OCI-LY7 (cell line): ENCODE measurements around the gene CEP19. TPM values are rescaled to one million over a fixed set of nuclear protein-coding genes. Genes with fewer than 3 reads are reported as not detected.

Experiments used
- BruUV-seq: library from RNA; stranded (reverse); fragments of 400-500 nt; replicated peaks from 2 replicates; lab custom pipeline; 2021; lab: Mats Ljungman, UMichigan
- CTCF ChIA-PET: fragments of 300-600 bp; sonication (Branson Sonifier 250); formaldehyde crosslinking; loops from one replicate; lab custom pipeline; 2022; ENCODE audit warnings: antibody characterized with exemption; ENCODE audit not compliant: unreplicated experiment; lab: Charles Lee
- POLR2A ChIA-PET: fragments of 300-600 bp; sonication (Branson Sonifier 250); formaldehyde crosslinking; loops from one replicate; lab custom pipeline; 2022; ENCODE audit warnings: antibody characterized with exemption; lab: Charles Lee
- DNase-seq: peaks from one replicate; pipeline ENCODE4 v3.0.0-alpha.2; 2015; ENCODE audit warnings: low spot score
- H2AFZ ChIP-seq: fragments of 200-600 bp; sonication (generic), shearing (Covaris generic); 2 replicates; pipeline ENCODE4 v1.6.1; 2014; ENCODE audit warnings: mild to moderate bottlenecking, antibody characterized with exemption, low read length, moderate library complexity
- H3K27ac ChIP-seq: fragments of 200-600 bp; sonication (generic); 2 replicates; pipeline ENCODE4 v1.5.1; 2014; ENCODE audit warnings: mixed run types, low read depth, mild to moderate bottlenecking, moderate library complexity, low read length, inconsistent platforms; ENCODE audit not compliant: poor library complexity, severe bottlenecking
- H3K36me3 ChIP-seq: fragments of 200-600 bp; sonication (generic); 2 replicates; pipeline ENCODE4 v1.6.1; 2014; ENCODE audit warnings: mild to moderate bottlenecking, antibody characterized with exemption, low read length, moderate library complexity, mixed read lengths; ENCODE audit not compliant: insufficient read depth
- H3K4me1 ChIP-seq: fragments of 200-600 bp; sonication (generic); 2 replicates; pipeline ENCODE4 v1.5.1; 2014; ENCODE audit warnings: mild to moderate bottlenecking, low read length; ENCODE audit not compliant: insufficient read depth, poor library complexity, severe bottlenecking
- H3K4me2 ChIP-seq: fragments of 200-600 bp; sonication (generic); 2 replicates; pipeline ENCODE4 v1.6.1; 2014; ENCODE audit warnings: mild to moderate bottlenecking, low read length
- H3K4me3 ChIP-seq: fragments of 200-600 bp; sonication (generic); 2 replicates; pipeline ENCODE4 v1.5.1; 2014; ENCODE audit warnings: mild to moderate bottlenecking, low read depth, low read length; ENCODE audit not compliant: poor library complexity, severe bottlenecking
- H3K79me2 ChIP-seq: fragments of 200-600 bp; sonication (generic); 2 replicates; pipeline ENCODE4 v1.6.1; 2016; ENCODE audit warnings: low read depth, mild to moderate bottlenecking, low read length, moderate library complexity, mixed read lengths; ENCODE audit not compliant: insufficient read depth
- H3K9me2 ChIP-seq: fragments of 200-600 bp; sonication (generic); 2 replicates; pipeline ENCODE4 v1.6.1; 2016; ENCODE audit warnings: mild to moderate bottlenecking, low read length, mixed read lengths; ENCODE audit not compliant: insufficient read depth
- H3K9me3 ChIP-seq: fragments of 200-600 bp; sonication (generic); 2 replicates; pipeline ENCODE4 v1.6.1; 2014; ENCODE audit warnings: mild to moderate bottlenecking, mixed run types, low read length, mixed read lengths
- H4K20me1 ChIP-seq: fragments of 200-600 bp; sonication (generic); 2 replicates; pipeline ENCODE4 v1.6.1; 2014; ENCODE audit warnings: mild to moderate bottlenecking, antibody characterized with exemption, low read length, moderate library complexity, mixed read lengths; ENCODE audit not compliant: insufficient read depth
- CTCF ChIP-seq: fragments of 200-600 bp; sonication (generic); conservative IDR thresholded peaks from 2 replicates; pipeline ENCODE4 v1.5.1; 2014; ENCODE audit warnings: mild to moderate bottlenecking, antibody characterized with exemption, low read length, moderate library complexity, mixed read lengths
- EZH2phosphoT487 ChIP-seq: fragments of 200-600 bp; sonication (generic); IDR thresholded peaks from 2 replicates; pipeline ENCODE4 v1.6.1; 2018; ENCODE audit warnings: low read depth, borderline replicate concordance, mild to moderate bottlenecking, mixed run types, antibody characterized with exemption, low read length, moderate library complexity, mixed read lengths
- intact Hi-C: fragments of 100-400 bp; cut with micrococcal nuclease; formaldehyde crosslinking; loops from one replicate; pipeline ENCODE4 v1.10.0; 2022; ENCODE audit not compliant: unreplicated experiment
- total RNA-seq, 2 experiments: library from RNA; depleted of rRNA in 1 of 2; stranded (reverse); fragments of >200 nt in 1 of 2; shearing (Covaris generic) in 1 of 2; gene quantifications; 2 replicates each; pipeline ENCODE4 v1.2.3, GENCODE V29; 2014 to 2022

CEP19 gene
- total RNA-seq, 2 experiments from 2014 or later, result 3.3 to 5.7 TPM

- intact Hi-C loops, result no loop called here
- peaks cover 10% of the 10 kb centered on the region for H3K4me1 ChIP-seq
- H3K79me2 ChIP-seq, result no peaks in the 10 kb centered on the region
- CTCF ChIA-PET, result no interaction called here
- no peaks in the 10 kb centered on the region for H3K36me3 ChIP-seq
- no peak overlapping the region for H3K4me2 ChIP-seq
- TF ChIP-seq CTCF, result no peak
- no peak for TF ChIP-seq EZH2phosphoT487
- no peaks in the 10 kb centered on the region for H3K9me3 ChIP-seq
- H3K4me3 ChIP-seq, result no peak overlapping the region
- no peaks in the 10 kb centered on the region for H3K9me2 ChIP-seq
- no peak overlapping the region for H2AFZ ChIP-seq
- POLR2A ChIA-PET, result no interaction called here
- no peak overlapping the region for H3K27ac ChIP-seq
- H4K20me1 ChIP-seq, result no peaks in the 10 kb centered on the region
- BruUV-seq, result no TSS peak
- no peak for DNase-seq
Measured at GRCh38 chr3:196667056-196667825, 44.8 kb downstream of the CEP19 start.

GRCh38 chr3:196666001-196666867 is 45.8 kb downstream of the CEP19 start:
- Histone ChIP-seq H2AFZ (no peak overlapping the region), H3K4me3 (no peak overlapping the region), H3K4me2 (no peak overlapping the region)

More at GRCh38 chr3:196666001-196666867, 45.8 kb downstream of the CEP19 start:
- H3K4me1 ChIP-seq, result peaks cover 10% of the 10 kb centered on the region
- TF ChIP-seq EZH2phosphoT487, result no peak
- no peak for TF ChIP-seq CTCF
- H3K27ac ChIP-seq, result no peak overlapping the region
- DNase-seq, result no peak
- H3K9me3 ChIP-seq, result no peaks in the 10 kb centered on the region
- intact Hi-C loops, result no loop called here
- H4K20me1 ChIP-seq, result no peaks in the 10 kb centered on the region
- no peaks in the 10 kb centered on the region for H3K36me3 ChIP-seq
- H3K9me2 ChIP-seq, result no peaks in the 10 kb centered on the region
- POLR2A ChIA-PET, result no interaction called here
- CTCF ChIA-PET, result no interaction called here
- no TSS peak for BruUV-seq
- H3K79me2 ChIP-seq, result no peaks in the 10 kb centered on the region
